Osteocyte (in vitro differentiated cells): Measurements from ENCODE around the gene NFKB1. TPM values are rescaled to one million over a fixed set of nuclear protein-coding genes. Genes with fewer than 3 reads are reported as not detected.

Source experiments
- DNase-seq: peaks from one replicate; pipeline ENCODE4 v3.0.0; 2021; ENCODE audit warnings: mixed read lengths; ENCODE audit not compliant: unreplicated experiment; ENCODE audit errors: extremely low spot score
- H3K27ac Mint-ChIP-seq: one replicate; pipeline ENCODE4 v1.8.0; 2021; ENCODE audit warnings: mild to moderate bottlenecking, mixed read lengths; ENCODE audit not compliant: unreplicated experiment
- H3K27me3 Mint-ChIP-seq: one replicate; pipeline ENCODE4 v1.8.0; 2021; ENCODE audit warnings: mixed read lengths; ENCODE audit not compliant: unreplicated experiment
- H3K36me3 Mint-ChIP-seq: one replicate; pipeline ENCODE4 v1.8.0; 2021; ENCODE audit warnings: mixed read lengths; ENCODE audit not compliant: unreplicated experiment
- H3K4me1 Mint-ChIP-seq: one replicate; pipeline ENCODE4 v1.8.0; 2021; ENCODE audit warnings: mixed read lengths; ENCODE audit not compliant: unreplicated experiment
- H3K4me3 Mint-ChIP-seq: one replicate; pipeline ENCODE4 v1.8.0; 2021; ENCODE audit warnings: mild to moderate bottlenecking, moderate library complexity, mixed read lengths; ENCODE audit not compliant: unreplicated experiment
- H3K9me3 Mint-ChIP-seq: one replicate; pipeline ENCODE4 v1.8.0; 2021; ENCODE audit warnings: mixed read lengths; ENCODE audit not compliant: unreplicated experiment
- total RNA-seq: library from RNA; stranded (reverse); gene quantifications from 2 replicates; pipeline ENCODE4 v1.2.1, GENCODE V29; 2021
- TF ChIP-seq, protein P1 (sequence below): fragments of 200-600 bp; sonication (generic); IDR thresholded peaks from 2 replicates; pipeline ENCODE4 v1.5.0; 2021; ENCODE audit warnings: antibody characterized with exemption, mild to moderate bottlenecking, moderate library complexity

The NFKB1 gene
- total RNA-seq, 1 donor from 2014 or later: 27.9 TPM

DNA sequence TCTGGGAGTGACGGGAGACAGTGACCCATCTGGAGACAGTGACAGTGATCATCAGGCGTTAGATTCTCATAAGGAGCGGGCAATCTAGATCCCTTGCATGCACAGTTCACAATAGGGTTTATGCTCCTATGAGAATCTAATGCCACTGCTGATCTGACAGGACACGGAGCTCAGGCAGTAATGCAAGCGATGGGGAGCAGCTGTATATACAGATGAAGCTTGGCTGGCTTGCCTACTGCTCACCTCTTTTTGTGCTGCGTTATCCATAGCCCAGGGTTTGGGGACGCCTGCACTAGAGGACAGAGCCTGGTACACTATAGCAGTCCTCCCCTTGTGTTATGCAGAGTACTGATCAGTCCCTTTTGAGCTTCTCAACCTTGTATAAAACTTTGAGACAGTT is 23.5 kb downstream of the NFKB1 start:
- no peak overlapping the region for H3K27ac Mint-ChIP-seq
- no peaks in the 10 kb centered on the region for H3K27me3 Mint-ChIP-seq
- H3K9me3 Mint-ChIP-seq: no peaks in the 10 kb centered on the region
- H3K4me3 Mint-ChIP-seq: no peak overlapping the region
- H3K36me3 Mint-ChIP-seq: no peaks in the 10 kb centered on the region
- peaks cover 27% of the 10 kb centered on the region for H3K4me1 Mint-ChIP-seq
- no peak for DNase-seq
- TF ChIP-seq, protein P1, sequence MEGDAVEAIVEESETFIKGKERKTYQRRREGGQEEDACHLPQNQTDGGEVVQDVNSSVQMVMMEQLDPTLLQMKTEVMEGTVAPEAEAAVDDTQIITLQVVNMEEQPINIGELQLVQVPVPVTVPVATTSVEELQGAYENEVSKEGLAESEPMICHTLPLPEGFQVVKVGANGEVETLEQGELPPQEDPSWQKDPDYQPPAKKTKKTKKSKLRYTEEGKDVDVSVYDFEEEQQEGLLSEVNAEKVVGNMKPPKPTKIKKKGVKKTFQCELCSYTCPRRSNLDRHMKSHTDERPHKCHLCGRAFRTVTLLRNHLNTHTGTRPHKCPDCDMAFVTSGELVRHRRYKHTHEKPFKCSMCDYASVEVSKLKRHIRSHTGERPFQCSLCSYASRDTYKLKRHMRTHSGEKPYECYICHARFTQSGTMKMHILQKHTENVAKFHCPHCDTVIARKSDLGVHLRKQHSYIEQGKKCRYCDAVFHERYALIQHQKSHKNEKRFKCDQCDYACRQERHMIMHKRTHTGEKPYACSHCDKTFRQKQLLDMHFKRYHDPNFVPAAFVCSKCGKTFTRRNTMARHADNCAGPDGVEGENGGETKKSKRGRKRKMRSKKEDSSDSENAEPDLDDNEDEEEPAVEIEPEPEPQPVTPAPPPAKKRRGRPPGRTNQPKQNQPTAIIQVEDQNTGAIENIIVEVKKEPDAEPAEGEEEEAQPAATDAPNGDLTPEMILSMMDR: no peak

- H3K4me3 Mint-ChIP-seq: no peak overlapping the region
These were observed 23.9 kb downstream of the NFKB1 start for GRCh38 chr4:102525097-102525496.

GRCh38 chr4:102525504-102525903 is 24.3 kb downstream of the NFKB1 start:
- Mint-ChIP-seq H3K36me3 (peaks cover 3% of the 10 kb centered on the region), H3K4me1 (peaks cover 32% of the 10 kb centered on the region), H3K27ac (no peak overlapping the region), H3K27me3 (no peaks in the 10 kb centered on the region), H3K4me3 (no peak overlapping the region), H3K9me3 (no peaks in the 10 kb centered on the region)
- DNase-seq: no peak
- TF ChIP-seq, protein P1: no peak

More at GRCh38 chr4:102525097-102525496, 23.9 kb downstream of the NFKB1 start:
- H3K27me3 Mint-ChIP-seq: no peaks in the 10 kb centered on the region
- H3K9me3 Mint-ChIP-seq: no peaks in the 10 kb centered on the region
- no peak overlapping the region for H3K27ac Mint-ChIP-seq
- no peak for DNase-seq
- H3K36me3 Mint-ChIP-seq: no peaks in the 10 kb centered on the region
- TF ChIP-seq, protein P1: no peak
- H3K4me1 Mint-ChIP-seq: peaks cover 31% of the 10 kb centered on the region

DNA sequence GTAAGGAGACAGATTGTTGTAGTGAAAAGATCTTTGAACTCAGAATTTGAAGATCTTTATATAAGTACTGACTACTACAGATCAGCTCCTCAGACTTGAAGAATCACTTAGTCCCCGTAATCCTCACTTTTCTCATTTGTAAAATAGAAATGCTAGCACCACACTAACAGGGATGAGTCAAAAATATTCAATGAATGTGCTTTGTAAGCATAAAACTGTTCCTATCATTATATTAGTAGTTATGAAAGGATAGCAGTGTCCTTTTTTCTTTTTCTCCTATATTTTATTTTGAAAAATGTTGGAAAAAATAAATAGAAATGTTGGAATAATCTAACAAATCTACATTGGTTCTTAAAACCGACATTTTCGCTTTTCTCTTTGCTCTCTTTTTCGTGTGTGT is 25.4 kb downstream of the NFKB1 start:
- no peak for DNase-seq
- no peak overlapping the region for H3K4me3 Mint-ChIP-seq
- no peaks in the 10 kb centered on the region for H3K27me3 Mint-ChIP-seq
- TF ChIP-seq, protein P1: no peak
- no peak overlapping the region for H3K27ac Mint-ChIP-seq
- no peaks in the 10 kb centered on the region for H3K9me3 Mint-ChIP-seq
- peaks cover 39% of the 10 kb centered on the region for H3K4me1 Mint-ChIP-seq
- H3K36me3 Mint-ChIP-seq: peaks cover 11% of the 10 kb centered on the region

DNA sequence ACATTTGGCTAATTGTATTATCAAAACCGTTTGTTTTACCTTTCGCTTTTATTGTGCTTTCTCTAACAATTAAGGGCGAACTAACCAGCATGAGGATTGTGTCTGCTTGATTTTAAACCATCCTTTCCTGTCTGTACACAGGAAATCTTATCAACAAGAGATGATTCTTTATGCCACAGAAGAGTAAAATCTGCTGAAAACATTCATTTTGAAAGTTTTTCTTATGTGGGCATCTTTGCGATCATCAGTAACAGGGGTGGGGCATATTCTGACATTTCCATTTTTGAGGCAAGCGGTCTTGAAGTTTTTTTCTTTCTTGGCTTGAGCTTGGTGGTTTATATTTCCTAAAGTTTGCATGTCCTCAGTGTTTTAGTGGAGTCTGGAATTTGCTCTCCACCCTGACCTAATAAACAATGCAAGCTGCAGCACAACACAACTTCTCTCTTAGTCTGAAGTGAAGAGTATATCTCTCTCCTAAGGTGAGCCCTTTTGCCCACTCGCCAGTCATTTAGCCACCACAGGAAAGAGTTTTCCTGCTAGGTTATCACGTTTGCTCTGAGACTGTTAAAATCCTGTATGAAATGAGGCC is 26.6 kb downstream of the NFKB1 start:
- TF ChIP-seq, protein P1: no peak
- DNase-seq: no peak
- no peaks in the 10 kb centered on the region for H3K27me3 Mint-ChIP-seq
- no peak overlapping the region for H3K27ac Mint-ChIP-seq
- H3K36me3 Mint-ChIP-seq: peaks cover 12% of the 10 kb centered on the region
- no peaks in the 10 kb centered on the region for H3K9me3 Mint-ChIP-seq
- no peak overlapping the region for H3K4me3 Mint-ChIP-seq
- peaks cover 39% of the 10 kb centered on the region for H3K4me1 Mint-ChIP-seq
